ENCODE results near the gene CDK7.
A peak's percentile ranks its signal among the peaks of the same experiment; 100 is the strongest.
"Not testable (repeated sequence)": the region's sequence is repeated elsewhere in the genome, so short reads cannot be mapped to it uniquely, and the experiment has no call there.

CDK7 gene

GRCh38 chr5:69234457-69235268, at the start of gene CDK7:
CDK7 (plus strand) TSS chr5:69234886; CDS start chr5:69234976, 90 bp downstream.
- peak; percentile 95 for DNase-seq (ENCODE audit: low spot score)

GRCh38 chr5:69187342-69187741, 47.3 kb upstream of the CDK7 start:
- DNase-seq (ENCODE audit: low spot score), result no peak

GRCh38 chr5:69188811-69189161, 45.9 kb upstream of the CDK7 start:
- DNase-seq (ENCODE audit: low spot score), result no peak

GRCh38 chr5:69189162-69190086, 45.3 kb upstream of the CDK7 start, which contains the start of gene CENPH:
CENPH (plus strand) TSS chr5:69189583; CDS start chr5:69189635, 52 bp downstream.
- peak; percentile 95 for DNase-seq (ENCODE audit: low spot score)

- no peak for DNase-seq (ENCODE audit: low spot score)
These were observed 32.2 kb upstream of the CDK7 start for GRCh38 chr5:69202497-69202896.

- no peak for DNase-seq (ENCODE audit: low spot score)
These were observed 28.0 kb upstream of the CDK7 start for GRCh38 chr5:69206528-69207190.

GRCh38 chr5:69209602-69210001, 25.1 kb upstream of the CDK7 start:
- DNase-seq (ENCODE audit: low spot score), result no peak

GRCh38 chr5:69211200-69211599, 23.5 kb upstream of the CDK7 start:
- DNase-seq (ENCODE audit: low spot score), result no peak

GRCh38 chr5:69212022-69212421, 22.7 kb upstream of the CDK7 start:
- DNase-seq (ENCODE audit: low spot score), result no peak

GRCh38 chr5:69213513-69214215, 21.0 kb upstream of the CDK7 start:
- DNase-seq (ENCODE audit: low spot score), result no peak

GRCh38 chr5:69217151-69217511, 17.6 kb upstream of the CDK7 start:
- no peak for DNase-seq (ENCODE audit: low spot score)

- DNase-seq (ENCODE audit: low spot score), result peak; percentile 93
These were observed 16.8 kb upstream of the CDK7 start for GRCh38 chr5:69217548-69218526.

- no peak for DNase-seq (ENCODE audit: low spot score)
These were observed 14.7 kb upstream of the CDK7 start for GRCh38 chr5:69219939-69220338.

GRCh38 chr5:69220371-69220770, 14.3 kb upstream of the CDK7 start:
- not testable (repeated sequence) for DNase-seq (ENCODE audit: low spot score)

- not testable (repeated sequence) for DNase-seq (ENCODE audit: low spot score)
These were observed 13.9 kb upstream of the CDK7 start for GRCh38 chr5:69220833-69221232.

- no peak for DNase-seq (ENCODE audit: low spot score)
These were observed 10.2 kb upstream of the CDK7 start for GRCh38 chr5:69224520-69224919.

- no peak for DNase-seq (ENCODE audit: low spot score)
These were observed 8.8 kb upstream of the CDK7 start for GRCh38 chr5:69225860-69226259.

- DNase-seq (ENCODE audit: low spot score), result no peak
These were observed 4.5 kb upstream of the CDK7 start for GRCh38 chr5:69230181-69230580.

- no peak for DNase-seq (ENCODE audit: low spot score)
These were observed 3.4 kb upstream of the CDK7 start for GRCh38 chr5:69231281-69231680.

- DNase-seq (ENCODE audit: low spot score), result no peak
These were observed 2.8 kb upstream of the CDK7 start for GRCh38 chr5:69231851-69232250.

GRCh38 chr5:69236733-69237132, 2.0 kb downstream of the CDK7 start:
- not testable (repeated sequence) for DNase-seq (ENCODE audit: low spot score)
